HCT116 (cell line): ENCODE results near the gene RIBC2.

ENCODE experiments used
- CTCF ChIP-seq, 3 experiments: fragments of 200-600 bp in 1 of 3; sonication (generic) in 1 of 3; IDR thresholded peaks in 2 of 3; conservative IDR thresholded peaks in 1 of 3; 2 replicates each; pipeline ENCODE4 v1.5.1; 2012 to 2017; ENCODE audit warnings: low read depth in 2 of 3, low read length in 2 of 3, antibody characterized with exemption in 1 of 3, borderline replicate concordance in 1 of 3, control low read depth in 1 of 3, mild to moderate bottlenecking in 1 of 3, mixed read lengths in 1 of 3, mixed run types in 1 of 3, moderate library complexity in 1 of 3; ENCODE audit not compliant: insufficient read depth in 1 of 3
- POLR2A ChIP-seq: IDR thresholded peaks from 2 replicates; pipeline ENCODE4 v1.7.0; 2011; ENCODE audit warnings: borderline replicate concordance; ENCODE audit not compliant: insufficient read depth, insufficient read length; ENCODE audit errors: extremely low read depth
- REST ChIP-seq: IDR thresholded peaks from 2 replicates; pipeline ENCODE4 v1.6.1; 2012; ENCODE audit warnings: low read depth
- SP1 ChIP-seq: IDR thresholded peaks from 2 replicates; pipeline ENCODE4 v1.6.1; 2012; ENCODE audit warnings: low read depth
- ZNF274 ChIP-seq: fragments of 200-500 bp; sonication (Bioruptor generic); IDR thresholded peaks from 2 replicates; pipeline ENCODE4 v1.6.1; 2014; ENCODE audit warnings: mild to moderate bottlenecking, low read depth, low read length, inconsistent platforms
- TF ChIP-seq, protein P1 (sequence below): IDR thresholded peaks from 2 replicates; pipeline ENCODE4 v1.6.1; 2011; ENCODE audit warnings: mild to moderate bottlenecking, low read length, moderate library complexity; ENCODE audit not compliant: insufficient replicate concordance; ENCODE audit errors: extremely low read depth

GRCh38 chr22:45460288-45461109, 47.0 kb downstream of the RIBC2 start:
- TF ChIP-seq REST (no peak), POLR2A (no peak), CTCF (IDR thresholded peaks at IDR 0.05 in 2 of 3, conservative IDR thresholded peaks at IDR 0.05 in 1 of 3; ENCODE audit: borderline replicate concordance in 1 of 3, insufficient read depth in 1 of 3, low read depth in 2 of 3, low read length in 2 of 3) (no peak), SP1 (no peak), ZNF274 (no peak)
- TF ChIP-seq, protein P1, sequence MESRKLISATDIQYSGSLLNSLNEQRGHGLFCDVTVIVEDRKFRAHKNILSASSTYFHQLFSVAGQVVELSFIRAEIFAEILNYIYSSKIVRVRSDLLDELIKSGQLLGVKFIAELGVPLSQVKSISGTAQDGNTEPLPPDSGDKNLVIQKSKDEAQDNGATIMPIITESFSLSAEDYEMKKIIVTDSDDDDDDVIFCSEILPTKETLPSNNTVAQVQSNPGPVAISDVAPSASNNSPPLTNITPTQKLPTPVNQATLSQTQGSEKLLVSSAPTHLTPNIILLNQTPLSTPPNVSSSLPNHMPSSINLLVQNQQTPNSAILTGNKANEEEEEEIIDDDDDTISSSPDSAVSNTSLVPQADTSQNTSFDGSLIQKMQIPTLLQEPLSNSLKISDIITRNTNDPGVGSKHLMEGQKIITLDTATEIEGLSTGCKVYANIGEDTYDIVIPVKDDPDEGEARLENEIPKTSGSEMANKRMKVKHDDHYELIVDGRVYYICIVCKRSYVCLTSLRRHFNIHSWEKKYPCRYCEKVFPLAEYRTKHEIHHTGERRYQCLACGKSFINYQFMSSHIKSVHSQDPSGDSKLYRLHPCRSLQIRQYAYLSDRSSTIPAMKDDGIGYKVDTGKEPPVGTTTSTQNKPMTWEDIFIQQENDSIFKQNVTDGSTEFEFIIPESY = no peak
